ENCODE results near the gene METTL2A.
"Not testable (repeated sequence)": the region's sequence is repeated elsewhere in the genome, so short reads cannot be mapped to it uniquely, and the experiment has no call there.

Gene METTL2A

GRCh38 chr17:62471380-62471880 lies 47.7 kb downstream of the METTL2A start:
- H3K27ac ChIP-seq (ENCODE audit: low read depth, low read length, severe bottlenecking); H3K9me3 ChIP-seq (ENCODE audit: control insufficient read depth, low read length); H3K36me3 ChIP-seq (ENCODE audit: control insufficient read depth, insufficient read depth, low read length); H3K4me3 ChIP-seq (ENCODE audit: extremely low read depth, insufficient read depth, low read length, poor library complexity, severe bottlenecking); H3K4me1 ChIP-seq (ENCODE audit: control insufficient read depth, insufficient read depth, low read length, poor library complexity, severe bottlenecking): not testable (repeated sequence)
- 87 to 88% methylated on average over 5 of the region's 9 CpGs for WGBS, 2 experiments (ENCODE audit: insufficient coverage in 2 of 2)

GRCh38 chr17:62473030-62473982 lies 49.6 kb downstream of the METTL2A start:
- H3K4me1 ChIP-seq (ENCODE audit: control insufficient read depth, insufficient read depth, low read length, poor library complexity, severe bottlenecking); H3K9me3 ChIP-seq (ENCODE audit: control insufficient read depth, low read length); H3K27ac ChIP-seq (ENCODE audit: low read depth, low read length, severe bottlenecking); H3K4me3 ChIP-seq (ENCODE audit: extremely low read depth, insufficient read depth, low read length, poor library complexity, severe bottlenecking); H3K36me3 ChIP-seq (ENCODE audit: control insufficient read depth, insufficient read depth, low read length): not testable (repeated sequence)
- 90 to 100% methylated on average over 2 to 3 of the region's 8 CpGs for WGBS, 2 experiments (ENCODE audit: insufficient coverage in 2 of 2)

GRCh38 chr17:62477111-62477510 lies 53.4 kb downstream of the METTL2A start:
- WGBS, 2 experiments (ENCODE audit: insufficient coverage in 2 of 2) = 94 to 97% methylated on average over 5 to 6 of the region's 8 CpGs
- not testable (repeated sequence) for H3K27ac ChIP-seq (ENCODE audit: low read depth, low read length, severe bottlenecking); H3K4me1 ChIP-seq (ENCODE audit: control insufficient read depth, insufficient read depth, low read length, poor library complexity, severe bottlenecking); H3K9me3 ChIP-seq (ENCODE audit: control insufficient read depth, low read length)
- H3K36me3 ChIP-seq (ENCODE audit: control insufficient read depth, insufficient read depth, low read length) = peaks cover 14% of the 10 kb centered on the region
- peak overlapping the region; percentile 61 for H3K4me3 ChIP-seq (ENCODE audit: extremely low read depth, insufficient read depth, low read length, poor library complexity, severe bottlenecking)

GRCh38 chr17:62477718-62478408 lies 54.2 kb downstream of the METTL2A start:
- 4% methylated on average over 17 to 21 of the region's 61 CpGs for WGBS, 2 experiments (ENCODE audit: insufficient coverage in 2 of 2)
- Histone ChIP-seq H3K27ac (ENCODE audit: low read depth, low read length, severe bottlenecking) (peak overlapping the region; percentile 53), H3K36me3 (ENCODE audit: control insufficient read depth, insufficient read depth, low read length) (peaks cover 18% of the 10 kb centered on the region), H3K4me3 (ENCODE audit: extremely low read depth, insufficient read depth, low read length, poor library complexity, severe bottlenecking) (peak overlapping the region; percentile 61)
- H3K4me1 ChIP-seq (ENCODE audit: control insufficient read depth, insufficient read depth, low read length, poor library complexity, severe bottlenecking); H3K9me3 ChIP-seq (ENCODE audit: control insufficient read depth, low read length): not testable (repeated sequence)

- Histone ChIP-seq H3K4me3 (ENCODE audit: extremely low read depth, insufficient read depth, low read length, poor library complexity, severe bottlenecking) (peak within 1 kb of the TSS; percentile 65), H3K36me3 (ENCODE audit: control insufficient read depth, insufficient read depth, low read length) (peaks cover 23% of the 10 kb centered on the region), H3K27ac (ENCODE audit: low read depth, low read length, severe bottlenecking) (peak within 1 kb of the TSS; percentile 72), H3K4me1 (ENCODE audit: control insufficient read depth, insufficient read depth, low read length, poor library complexity, severe bottlenecking) (no peaks in the 10 kb centered on the region), H3K9me3 (ENCODE audit: control insufficient read depth, low read length) (no peaks in the 10 kb centered on the region)
- WGBS, 2 experiments (ENCODE audit: insufficient coverage in 2 of 2) = 1% methylated on average over 25 to 32 of the region's 59 CpGs
Observed at GRCh38 chr17:62478424-62478879, 54.8 kb downstream of the METTL2A start, which contains the start of gene TLK2. Gene TLK2, plus strand, starts transcription at chr17:62478825. Its CDS starts 2,301 bp downstream, at chr17:62481126.

GRCh38 chr17:62478880-62479638 lies 55.4 kb downstream of the METTL2A start:
- WGBS, 2 experiments (ENCODE audit: insufficient coverage in 2 of 2) = 0 to 1% methylated on average over 4 to 24 of the region's 84 CpGs
- peaks cover 27% of the 10 kb centered on the region for H3K36me3 ChIP-seq (ENCODE audit: control insufficient read depth, insufficient read depth, low read length)
- H3K9me3 ChIP-seq (ENCODE audit: control insufficient read depth, low read length); H3K4me1 ChIP-seq (ENCODE audit: control insufficient read depth, insufficient read depth, low read length, poor library complexity, severe bottlenecking): not testable (repeated sequence)
- H3K4me3 ChIP-seq (ENCODE audit: extremely low read depth, insufficient read depth, low read length, poor library complexity, severe bottlenecking) = peak overlapping the region; percentile 65
- peak overlapping the region; percentile 72 for H3K27ac ChIP-seq (ENCODE audit: low read depth, low read length, severe bottlenecking)

GRCh38 chr17:62479639-62480258 lies 56.1 kb downstream of the METTL2A start:
- Histone ChIP-seq H3K4me3 (ENCODE audit: extremely low read depth, insufficient read depth, low read length, poor library complexity, severe bottlenecking) (peak overlapping the region; percentile 65), H3K36me3 (ENCODE audit: control insufficient read depth, insufficient read depth, low read length) (peaks cover 29% of the 10 kb centered on the region), H3K27ac (ENCODE audit: low read depth, low read length, severe bottlenecking) (peak overlapping the region; percentile 72)
- not testable (repeated sequence) for H3K4me1 ChIP-seq (ENCODE audit: control insufficient read depth, insufficient read depth, low read length, poor library complexity, severe bottlenecking); H3K9me3 ChIP-seq (ENCODE audit: control insufficient read depth, low read length)
- 0 to 1% methylated on average over 2 to 8 of the region's 22 CpGs for WGBS, 2 experiments (ENCODE audit: insufficient coverage in 2 of 2)

- not testable (repeated sequence) for H3K27ac ChIP-seq (ENCODE audit: low read depth, low read length, severe bottlenecking); H3K9me3 ChIP-seq (ENCODE audit: control insufficient read depth, low read length); H3K4me1 ChIP-seq (ENCODE audit: control insufficient read depth, insufficient read depth, low read length, poor library complexity, severe bottlenecking); H3K4me3 ChIP-seq (ENCODE audit: extremely low read depth, insufficient read depth, low read length, poor library complexity, severe bottlenecking)
- H3K36me3 ChIP-seq (ENCODE audit: control insufficient read depth, insufficient read depth, low read length) = peaks cover 40% of the 10 kb centered on the region
- 100% methylated on average over 1 of the region's 3 CpGs for WGBS, 2 experiments (ENCODE audit: insufficient coverage in 2 of 2)
Observed at GRCh38 chr17:62482553-62482952, 58.9 kb downstream of the METTL2A start.

- H3K4me1 ChIP-seq (ENCODE audit: control insufficient read depth, insufficient read depth, low read length, poor library complexity, severe bottlenecking); H3K4me3 ChIP-seq (ENCODE audit: extremely low read depth, insufficient read depth, low read length, poor library complexity, severe bottlenecking); H3K9me3 ChIP-seq (ENCODE audit: control insufficient read depth, low read length); H3K27ac ChIP-seq (ENCODE audit: low read depth, low read length, severe bottlenecking): not testable (repeated sequence)
- WGBS, 2 experiments (ENCODE audit: insufficient coverage in 2 of 2) = no CpG with 5 or more reads among the region's 1 CpG
- H3K36me3 ChIP-seq (ENCODE audit: control insufficient read depth, insufficient read depth, low read length) = peaks cover 37% of the 10 kb centered on the region
Observed at GRCh38 chr17:62490990-62491389, 67.3 kb downstream of the METTL2A start.

Measured in mesodermal cell (in vitro differentiated cells).